CD14-positive monocyte (primary cell): Measurements from ENCODE around the gene FAIM2. TPM values are rescaled to one million over a fixed set of nuclear protein-coding genes. Genes with fewer than 3 reads are reported as not detected.

ENCODE experiments used
- DNase-seq, 3 donors: peaks; one replicate each; pipeline ENCODE4 v3.0.0-alpha.2; 2011 to 2022
- H2AFZ ChIP-seq: 2 replicates; pipeline ENCODE4 v1.6.0; 2012; ENCODE audit warnings: mild to moderate bottlenecking, low read depth, low read length, inconsistent platforms; ENCODE audit not compliant: insufficient read depth, poor library complexity, severe bottlenecking
- H3K27ac ChIP-seq, 2 donors: 1 replicate in 1 of 2; 2 replicates in 1 of 2; pipeline ENCODE4 v1.5.1; 2012 to 2013; ENCODE audit warnings: low read length in 2 of 2, control low read depth in 1 of 2, inconsistent platforms in 1 of 2, low read depth in 1 of 2, mild to moderate bottlenecking in 1 of 2
- H3K27me3 ChIP-seq, 2 donors: one replicate each; pipeline versions ENCODE4 v1.6.0 to v1.6.1; 2011 to 2013; ENCODE audit warnings: low read length in 2 of 2; ENCODE audit not compliant: control insufficient read depth in 2 of 2, insufficient read depth in 2 of 2
- H3K36me3 ChIP-seq, 2 donors: replicated peaks in 1 of 2; 1 replicate in 1 of 2; 2 replicates in 1 of 2; pipeline versions ENCODE4 v1.5.1 to v1.6.1; 2012 to 2013; ENCODE audit warnings: low read length in 2 of 2, control low read depth in 1 of 2, inconsistent platforms in 1 of 2, mild to moderate bottlenecking in 1 of 2; ENCODE audit not compliant: insufficient read depth in 2 of 2, control insufficient read depth in 1 of 2
- H3K4me1 ChIP-seq, 2 donors: 1 replicate in 1 of 2; 2 replicates in 1 of 2; pipeline versions ENCODE4 v1.5.1 to v1.6.1; 2012 to 2013; ENCODE audit warnings: low read length in 2 of 2, control low read depth in 1 of 2, inconsistent platforms in 1 of 2, mild to moderate bottlenecking in 1 of 2, moderate library complexity in 1 of 2; ENCODE audit not compliant: insufficient read depth in 2 of 2, control insufficient read depth in 1 of 2
- H3K4me2 ChIP-seq: replicated peaks from 2 replicates; pipeline ENCODE3; 2012; ENCODE audit warnings: low read length, moderate library complexity, mild to moderate bottlenecking; ENCODE audit not compliant: poor library complexity, severe bottlenecking; ENCODE audit errors: extremely low read depth
- H3K4me3 ChIP-seq, 3 experiments: fragments of 200-600 bp in 1 of 3; sonication (generic) in 1 of 3; replicated peaks in 1 of 3; 1 replicate in 2 of 3; 2 replicates in 1 of 3; pipeline ENCODE4 v1.5.1; 2011 to 2013; ENCODE audit warnings: low read length in 3 of 3, mild to moderate bottlenecking in 3 of 3, control low read depth in 2 of 3, low read depth in 2 of 3, inconsistent platforms in 1 of 3, moderate library complexity in 1 of 3
- H3K79me2 ChIP-seq: 2 replicates; pipeline ENCODE4 v1.6.0; 2012; ENCODE audit warnings: mild to moderate bottlenecking, control low read depth, inconsistent platforms, low read length, moderate library complexity; ENCODE audit not compliant: insufficient read depth
- H3K9ac ChIP-seq: 2 replicates; pipeline ENCODE4 v1.6.0; 2017; ENCODE audit warnings: low read length, mild to moderate bottlenecking; ENCODE audit not compliant: insufficient read depth, poor library complexity, severe bottlenecking
- H3K9me3 ChIP-seq, 2 donors: replicated peaks in 1 of 2; 1 replicate in 1 of 2; 2 replicates in 1 of 2; pipeline versions ENCODE4 v1.5.1 to v1.6.1; 2012 to 2013; ENCODE audit warnings: low read length in 2 of 2, control low read depth in 1 of 2; ENCODE audit not compliant: control insufficient read depth in 1 of 2, insufficient read depth in 1 of 2
- H4K20me1 ChIP-seq: 2 replicates; pipeline ENCODE4 v1.6.0; 2012; ENCODE audit warnings: mild to moderate bottlenecking, low read length, control low read depth, moderate library complexity; ENCODE audit not compliant: insufficient read depth
- H3K27ac Mint-ChIP-seq, 7 donors: one replicate each; pipeline ENCODE4 v1.8.0; 2020; ENCODE audit warnings: mild to moderate bottlenecking in 7 of 7, mixed read lengths in 7 of 7, moderate library complexity in 6 of 7, inconsistent platforms in 2 of 7
- H3K27me3 Mint-ChIP-seq, 3 donors: one replicate each; pipeline ENCODE4 v1.8.0; 2021 to 2022; ENCODE audit warnings: low read depth in 3 of 3, mild to moderate bottlenecking in 3 of 3, mixed read lengths in 3 of 3, moderate library complexity in 3 of 3, inconsistent platforms in 1 of 3
- H3K36me3 Mint-ChIP-seq, 2 donors: one replicate each; pipeline ENCODE4 v1.8.0; 2020; ENCODE audit warnings: mixed read lengths in 2 of 2, inconsistent platforms in 1 of 2, mild to moderate bottlenecking in 1 of 2
- H3K4me1 Mint-ChIP-seq: one replicate; pipeline ENCODE4 v1.8.0; 2020; ENCODE audit warnings: mild to moderate bottlenecking, mixed read lengths
- H3K4me3 Mint-ChIP-seq, 2 donors: one replicate each; pipeline ENCODE4 v1.8.0; 2020; ENCODE audit warnings: mild to moderate bottlenecking in 2 of 2, mixed read lengths in 2 of 2, moderate library complexity in 1 of 2
- H3K9me3 Mint-ChIP-seq, 7 donors: one replicate each; pipeline ENCODE4 v1.8.0; 2020 to 2022; ENCODE audit warnings: mixed read lengths in 7 of 7, mild to moderate bottlenecking in 6 of 7, moderate library complexity in 6 of 7, inconsistent platforms in 2 of 7
- WGBS: methylation state at CpG from one replicate; pipeline ENCODE4 v1.1.5; 2013; ENCODE audit warnings: missing lambda C conversion rate; ENCODE audit not compliant: insufficient coverage; 5-methylcytosine and 5-hydroxymethylcytosine counted together
- intact Hi-C, 2 donors: fragments of 100-400 bp; cut with micrococcal nuclease; formaldehyde crosslinking; loops; one replicate each; pipeline versions ENCODE4 v1.15.0 to v1.15.1; 2023
- polyA plus RNA-seq, 3 donors: library from polyadenylated mRNA; depleted of rRNA in 1 of 3; unstranded in 2 of 3; stranded (reverse) in 1 of 3; fragments of 300-500 nt in 2 of 3; fragments of >200 nt in 1 of 3; fragmentation: Illumina TruSeq in 2 of 3; gene quantifications; 1 replicate in 2 of 3; 2 replicates in 1 of 3; pipeline ENCODE4 v1.2.3, GENCODE V29; 2012 to 2021
- TF ChIP-seq, protein P1 (sequence below): fragments of 200-600 bp; IDR thresholded peaks from one replicate; pipeline ENCODE4 v1.8.0; 2022; ENCODE audit warnings: antibody characterized with exemption, mild to moderate bottlenecking

Gene FAIM2
- polyA plus RNA-seq, 3 donors = not detected

DNA sequence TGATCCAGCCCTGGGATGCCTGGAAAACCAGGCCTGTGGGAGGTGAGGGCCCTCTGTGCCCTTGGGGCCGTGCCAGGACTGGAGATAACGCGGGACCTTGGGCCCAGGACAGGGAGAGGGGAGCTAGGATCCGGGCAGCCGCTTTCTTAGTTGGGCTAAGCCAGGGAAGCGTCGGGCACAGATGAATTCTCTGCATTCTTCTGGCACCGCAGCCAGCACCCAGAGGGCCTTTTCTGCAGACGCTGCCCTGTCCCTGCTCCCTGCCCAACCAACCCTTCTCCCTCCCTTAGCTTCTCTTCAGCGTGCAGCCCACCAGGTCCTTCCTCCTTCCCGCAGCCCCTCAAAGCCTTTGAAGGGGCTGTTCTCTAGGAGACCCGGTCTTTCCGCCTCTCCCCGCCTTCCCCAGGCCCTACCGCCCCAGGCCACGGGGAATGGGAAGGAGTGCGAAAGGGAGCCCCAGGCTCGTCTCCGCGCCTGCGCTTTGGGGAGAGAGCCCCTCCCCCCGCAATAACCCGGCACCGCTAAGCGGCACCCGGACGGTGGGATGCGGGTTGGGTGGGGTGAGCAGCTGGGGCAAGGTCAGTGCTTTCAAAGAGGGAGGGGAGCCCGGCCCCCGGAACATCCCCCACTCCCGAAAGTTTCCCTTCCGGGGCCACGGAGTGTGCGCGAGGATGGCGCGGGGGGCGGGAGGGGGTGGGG lies 76.2 kb downstream of the FAIM2 start:
- H3K9me3 Mint-ChIP-seq = no peaks in the 10 kb centered on the region
- H3K4me3 Mint-ChIP-seq = peak overlapping the region; percentile 96 to 97
- intact Hi-C loops = no loop called here
- peaks cover 5 to 11% of the 10 kb centered on the region in 2 donors for H3K36me3 Mint-ChIP-seq
- DNase-seq = peak; percentile 28 to 45 (median 41)
- Histone ChIP-seq H3K27ac (peak overlapping the region; percentile 54 to 100), H3K4me3 (peak overlapping the region; percentile 66 to 95 (median 69)), H3K4me1 (peaks cover 55 to 60% of the 10 kb centered on the region in 2 donors), H2AFZ (peak overlapping the region; percentile 23), H3K79me2 (peaks cover 26% of the 10 kb centered on the region), H4K20me1 (peaks cover 37% of the 10 kb centered on the region), H3K9me3 (no peaks in the 10 kb centered on the region), H3K36me3 (peaks cover 0 to 9% of the 10 kb centered on the region in 2 donors), H3K27me3 (no peaks in the 10 kb centered on the region), H3K9ac (peak overlapping the region; percentile 66), H3K4me2 (peak overlapping the region; percentile 98)
- WGBS = 34% methylated on average over 8 of the region's 38 CpGs
- H3K27me3 Mint-ChIP-seq = peaks cover 0 to 2% (median 2%) of the 10 kb centered on the region in 3 donors
- peaks cover 58% of the 10 kb centered on the region for H3K4me1 Mint-ChIP-seq
- H3K27ac Mint-ChIP-seq = peak overlapping the region in 6 of 7 donors; percentile 81 to 100 (median 88)
- TF ChIP-seq, protein P1, sequence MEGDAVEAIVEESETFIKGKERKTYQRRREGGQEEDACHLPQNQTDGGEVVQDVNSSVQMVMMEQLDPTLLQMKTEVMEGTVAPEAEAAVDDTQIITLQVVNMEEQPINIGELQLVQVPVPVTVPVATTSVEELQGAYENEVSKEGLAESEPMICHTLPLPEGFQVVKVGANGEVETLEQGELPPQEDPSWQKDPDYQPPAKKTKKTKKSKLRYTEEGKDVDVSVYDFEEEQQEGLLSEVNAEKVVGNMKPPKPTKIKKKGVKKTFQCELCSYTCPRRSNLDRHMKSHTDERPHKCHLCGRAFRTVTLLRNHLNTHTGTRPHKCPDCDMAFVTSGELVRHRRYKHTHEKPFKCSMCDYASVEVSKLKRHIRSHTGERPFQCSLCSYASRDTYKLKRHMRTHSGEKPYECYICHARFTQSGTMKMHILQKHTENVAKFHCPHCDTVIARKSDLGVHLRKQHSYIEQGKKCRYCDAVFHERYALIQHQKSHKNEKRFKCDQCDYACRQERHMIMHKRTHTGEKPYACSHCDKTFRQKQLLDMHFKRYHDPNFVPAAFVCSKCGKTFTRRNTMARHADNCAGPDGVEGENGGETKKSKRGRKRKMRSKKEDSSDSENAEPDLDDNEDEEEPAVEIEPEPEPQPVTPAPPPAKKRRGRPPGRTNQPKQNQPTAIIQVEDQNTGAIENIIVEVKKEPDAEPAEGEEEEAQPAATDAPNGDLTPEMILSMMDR = no peak

DNA sequence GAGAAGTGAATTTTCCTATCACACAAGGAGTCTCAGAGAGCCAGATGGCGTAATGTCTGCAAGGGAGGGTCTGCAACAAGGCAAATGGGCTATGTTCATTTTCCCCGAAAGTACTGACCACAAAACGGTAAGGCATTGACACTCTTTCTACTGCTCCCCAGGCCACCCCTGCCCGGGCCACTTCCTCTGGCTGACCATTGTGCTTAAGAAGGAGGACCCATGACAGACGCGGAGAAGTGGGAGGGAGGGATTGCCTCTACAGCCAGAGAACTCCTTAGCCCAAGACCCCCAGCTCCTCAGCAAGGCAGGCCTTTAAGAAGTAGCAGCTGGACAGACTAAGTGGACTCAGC lies 76.7 kb downstream of the FAIM2 start:
- Histone ChIP-seq H3K4me3 (peak overlapping the region; percentile 66 to 95 (median 69)), H3K4me2 (peak overlapping the region; percentile 98), H3K4me1 (peaks cover 57 to 64% of the 10 kb centered on the region in 2 donors), H4K20me1 (peaks cover 39% of the 10 kb centered on the region), H3K27ac (peak overlapping the region; percentile 54 to 100), H3K36me3 (peaks cover 1 to 12% of the 10 kb centered on the region in 2 donors), H3K9me3 (no peaks in the 10 kb centered on the region), H3K27me3 (no peaks in the 10 kb centered on the region), H2AFZ (peak overlapping the region; percentile 23), H3K79me2 (peaks cover 26% of the 10 kb centered on the region), H3K9ac (peak overlapping the region; percentile 66)
- DNase-seq = peak in 1 of 3 donors; percentile 21
- Mint-ChIP-seq H3K27me3 (peaks cover 0 to 2% (median 2%) of the 10 kb centered on the region in 3 donors), H3K27ac (peak overlapping the region; percentile 76 to 100 (median 85)), H3K36me3 (peaks cover 9 to 15% of the 10 kb centered on the region in 2 donors), H3K4me3 (peak overlapping the region; percentile 96 to 97), H3K4me1 (peaks cover 60% of the 10 kb centered on the region), H3K9me3 (no peaks in the 10 kb centered on the region)
- intact Hi-C loops = no loop called here
- 100% methylated on average over 1 of the region's 6 CpGs for WGBS
- TF ChIP-seq, protein P1 = no peak
